ENCODE measurements around the gene SIGLEC8.
"Not testable (repeated sequence)": the region's sequence is repeated elsewhere in the genome, so short reads cannot be mapped to it uniquely, and the experiment has no call there.

SIGLEC8 gene

GRCh38 chr19:51417107-51417809 is 41.0 kb downstream of the SIGLEC8 start, which contains the start of gene SIGLEC10:
SIGLEC10 (minus strand) TSS chr19:51417642; CDS start chr19:51417581, 61 bp downstream.
- H3K4me1 ChIP-seq (ENCODE audit: insufficient read depth, insufficient read length) = peaks cover 3% of the 10 kb centered on the region
- peaks cover 8% of the 10 kb centered on the region for H3K27me3 ChIP-seq (ENCODE audit: insufficient read depth, insufficient read length)
- no peak within 1 kb of the TSS for H3K4me3 ChIP-seq (ENCODE audit: insufficient read length, low read depth)
- TF ChIP-seq YY1 (IDR thresholded peaks at IDR 0.05; ENCODE audit: insufficient read depth, insufficient read length) = no peak
- no peak for TF ChIP-seq ZNF274 (IDR thresholded peaks at IDR 0.05; ENCODE audit: low read depth, low read length)
- TF ChIP-seq SUZ12 (IDR thresholded peaks at IDR 0.05; ENCODE audit: extremely low read depth, insufficient read depth, insufficient read length) = no peak
- H3K9ac ChIP-seq (ENCODE audit: insufficient read length, low read depth) = no peak within 1 kb of the TSS
- no peak for DNase-seq (ENCODE audit: low read depth, low spot score)
- H3K36me3 ChIP-seq (ENCODE audit: insufficient read depth, insufficient read length, low read length) = no peaks in the 10 kb centered on the region
- no peaks in the 10 kb centered on the region for H3K9me3 ChIP-seq (ENCODE audit: insufficient read depth, low read length)

GRCh38 chr19:51416422-51416821 is 41.8 kb downstream of the SIGLEC8 start:
- H3K9me3 ChIP-seq (ENCODE audit: insufficient read depth, low read length); H3K9ac ChIP-seq (ENCODE audit: insufficient read length, low read depth); H3K4me3 ChIP-seq (ENCODE audit: insufficient read length, low read depth); H3K4me1 ChIP-seq (ENCODE audit: insufficient read depth, insufficient read length); H3K27me3 ChIP-seq (ENCODE audit: insufficient read depth, insufficient read length); DNase-seq (ENCODE audit: low read depth, low spot score); H3K36me3 ChIP-seq (ENCODE audit: insufficient read depth, insufficient read length, low read length): not testable (repeated sequence)

GRCh38 chr19:51415187-51415586 is 43.1 kb downstream of the SIGLEC8 start:
- Histone ChIP-seq H3K4me1 (ENCODE audit: insufficient read depth, insufficient read length) (peaks cover 5% of the 10 kb centered on the region), H3K27me3 (ENCODE audit: insufficient read depth, insufficient read length) (no peaks in the 10 kb centered on the region), H3K9ac (ENCODE audit: insufficient read length, low read depth) (no peak overlapping the region), H3K9me3 (ENCODE audit: insufficient read depth, low read length) (no peaks in the 10 kb centered on the region), H3K36me3 (ENCODE audit: insufficient read depth, insufficient read length, low read length) (no peaks in the 10 kb centered on the region), H3K4me3 (ENCODE audit: insufficient read length, low read depth) (no peak overlapping the region)
- no peak for DNase-seq (ENCODE audit: low read depth, low spot score)
- TF ChIP-seq SUZ12 (IDR thresholded peaks at IDR 0.05; ENCODE audit: extremely low read depth, insufficient read depth, insufficient read length) (no peak), ZNF274 (IDR thresholded peaks at IDR 0.05; ENCODE audit: low read depth, low read length) (no peak), YY1 (IDR thresholded peaks at IDR 0.05; ENCODE audit: insufficient read depth, insufficient read length) (no peak)

- no peak for DNase-seq (ENCODE audit: low read depth, low spot score)
- no peak for TF ChIP-seq YY1 (IDR thresholded peaks at IDR 0.05; ENCODE audit: insufficient read depth, insufficient read length)
- TF ChIP-seq ZNF274 (IDR thresholded peaks at IDR 0.05; ENCODE audit: low read depth, low read length) = no peak
- no peak for TF ChIP-seq SUZ12 (IDR thresholded peaks at IDR 0.05; ENCODE audit: extremely low read depth, insufficient read depth, insufficient read length)
- Histone ChIP-seq H3K4me1 (ENCODE audit: insufficient read depth, insufficient read length) (peaks cover 2% of the 10 kb centered on the region), H3K9me3 (ENCODE audit: insufficient read depth, low read length) (peaks cover 2% of the 10 kb centered on the region; the same call in 1 of the 2 replicates), H3K4me3 (ENCODE audit: insufficient read length, low read depth) (no peak overlapping the region), H3K36me3 (ENCODE audit: insufficient read depth, insufficient read length, low read length) (no peaks in the 10 kb centered on the region), H3K9ac (ENCODE audit: insufficient read length, low read depth) (no peak overlapping the region), H3K27me3 (ENCODE audit: insufficient read depth, insufficient read length) (no peaks in the 10 kb centered on the region)
Observed at GRCh38 chr19:51410950-51411748, 47.1 kb downstream of the SIGLEC8 start.

GRCh38 chr19:51407511-51408131 is 50.6 kb downstream of the SIGLEC8 start:
- H3K36me3 ChIP-seq (ENCODE audit: insufficient read depth, insufficient read length, low read length) = no peaks in the 10 kb centered on the region
- H3K9me3 ChIP-seq (ENCODE audit: insufficient read depth, low read length) = peaks cover 18% of the 10 kb centered on the region
- no peaks in the 10 kb centered on the region for H3K27me3 ChIP-seq (ENCODE audit: insufficient read depth, insufficient read length)
- H3K4me3 ChIP-seq (ENCODE audit: insufficient read length, low read depth) = no peak overlapping the region
- TF ChIP-seq SUZ12 (IDR thresholded peaks at IDR 0.05; ENCODE audit: extremely low read depth, insufficient read depth, insufficient read length) (no peak), YY1 (IDR thresholded peaks at IDR 0.05; ENCODE audit: insufficient read depth, insufficient read length) (no peak), ZNF274 (IDR thresholded peaks at IDR 0.05; ENCODE audit: low read depth, low read length) (no peak)
- no peak for DNase-seq (ENCODE audit: low read depth, low spot score)
- H3K4me1 ChIP-seq (ENCODE audit: insufficient read depth, insufficient read length) = peaks cover 2% of the 10 kb centered on the region
- H3K9ac ChIP-seq (ENCODE audit: insufficient read length, low read depth) = no peak overlapping the region

GRCh38 chr19:51402117-51402516 is 56.1 kb downstream of the SIGLEC8 start:
- H3K9me3 ChIP-seq (ENCODE audit: insufficient read depth, low read length) = peaks cover 30% of the 10 kb centered on the region
- H3K9ac ChIP-seq (ENCODE audit: insufficient read length, low read depth) = no peak overlapping the region
- H3K27me3 ChIP-seq (ENCODE audit: insufficient read depth, insufficient read length) = no peaks in the 10 kb centered on the region
- TF ChIP-seq SUZ12 (IDR thresholded peaks at IDR 0.05; ENCODE audit: extremely low read depth, insufficient read depth, insufficient read length) (no peak), YY1 (IDR thresholded peaks at IDR 0.05; ENCODE audit: insufficient read depth, insufficient read length) (no peak), ZNF274 (IDR thresholded peaks at IDR 0.05; ENCODE audit: low read depth, low read length) (no peak)
- peaks cover under 1% of the 10 kb centered on the region for H3K36me3 ChIP-seq (ENCODE audit: insufficient read depth, insufficient read length, low read length)
- no peaks in the 10 kb centered on the region for H3K4me1 ChIP-seq (ENCODE audit: insufficient read depth, insufficient read length)
- H3K4me3 ChIP-seq (ENCODE audit: insufficient read length, low read depth) = no peak overlapping the region
- DNase-seq (ENCODE audit: low read depth, low spot score) = no peak

All from NT2/D1 (cell line).